K562 (cell line): ENCODE results near the gene ZNF439. TPM values are rescaled to one million over a fixed set of nuclear protein-coding genes. Genes with fewer than 3 reads are reported as not detected.
"Not testable (repeated sequence)": the region's sequence is repeated elsewhere in the genome, so short reads cannot be mapped to it uniquely, and the experiment has no call there.

Source experiments
- ATAC-seq: fragments of 200-7000 bp; cut with Tn5 transposase; 3 replicates; pipeline ENCODE4 v1.9.1; 2020; ENCODE audit warnings: moderate library complexity
- BruUV-seq: library from RNA; stranded (reverse); fragments of 400-500 nt; replicated peaks from 2 replicates; lab custom pipeline; 2021; lab: Mats Ljungman, UMichigan
- CTCF ChIA-PET: fragments of 300-600 bp; formaldehyde crosslinking; extraction: SDS; loops from one replicate; lab custom pipeline; 2021; ENCODE audit warnings: low intra/inter-chr PET ratio; lab: Yijun Ruan, JAX
- POLR2A ChIA-PET: fragments of 300-600, 350-650 bp; sonication (Branson Sonifier 250); formaldehyde crosslinking; extraction: SDS; loops from one replicate; lab custom pipeline; 2021; ENCODE audit warnings: antibody characterized with exemption, inconsistent platforms; lab: Yijun Ruan, JAX
- DNase-seq, 4 experiments: peaks; one replicate each; pipeline versions ENCODE4 v3.0.0 to v3.0.0-alpha.2; 2011 to 2018; ENCODE audit warnings: low spot score in 3 of 4, mixed read lengths in 3 of 4; ENCODE audit errors: extremely low read depth in 1 of 4
- FAIRE-seq: peaks from 2 replicates; lab custom pipeline; 2011; peaks lifted over from hg19 to GRCh38; lab: Jason Lieb, UNC
- H2AFZ ChIP-seq: 2 replicates; pipeline ENCODE4 v1.6.0; 2011; ENCODE audit warnings: low read depth, low read length, control low read depth, inconsistent platforms
- H3K27ac ChIP-seq: fragments of 200-600 bp; 3 replicates; pipeline ENCODE4 v1.8.0; 2011; ENCODE audit warnings: low read depth, mild to moderate bottlenecking, control low read depth, inconsistent platforms, low read length, moderate library complexity, mixed read lengths; ENCODE audit errors: extremely low read depth
- H3K27me3 ChIP-seq, 2 experiments: fragments of 300-600 bp in 1 of 2; 2 replicates in 1 of 2; 3 replicates in 1 of 2; pipeline versions ENCODE4 v1.6.0 to v1.8.0; 2011; ENCODE audit warnings: inconsistent platforms in 2 of 2, low read length in 2 of 2, mild to moderate bottlenecking in 1 of 2, mixed read lengths in 1 of 2, moderate library complexity in 1 of 2; ENCODE audit not compliant: control insufficient read depth in 2 of 2, insufficient read depth in 2 of 2
- H3K36me3 ChIP-seq: fragments of 300-600 bp; 3 replicates; pipeline ENCODE4 v1.8.0; 2011; ENCODE audit warnings: mild to moderate bottlenecking, low read length, inconsistent platforms; ENCODE audit not compliant: control insufficient read depth, insufficient read depth
- H3K4me1 ChIP-seq, 2 experiments: fragments of 200-600 bp in 1 of 2; replicated peaks in 1 of 2; 2 replicates in 1 of 2; 3 replicates in 1 of 2; pipeline versions ENCODE4 v1.5.1 to v1.8.0; 2011; ENCODE audit warnings: inconsistent platforms in 2 of 2, low read length in 2 of 2, mild to moderate bottlenecking in 1 of 2, mixed read lengths in 1 of 2, moderate library complexity in 1 of 2; ENCODE audit not compliant: control insufficient read depth in 2 of 2, insufficient read depth in 2 of 2
- H3K4me2 ChIP-seq: 2 replicates; pipeline ENCODE4 v1.6.1; 2011; ENCODE audit warnings: low read length, control low read depth, inconsistent platforms, mixed read lengths; ENCODE audit not compliant: insufficient read depth
- H3K4me3 ChIP-seq: fragments of 200-600 bp; sonication (generic), shearing (Covaris generic); 2 replicates; pipeline ENCODE4 v1.5.1; 2016; ENCODE audit warnings: control low read depth, inconsistent platforms
- H3K79me2 ChIP-seq: fragments of 200-600 bp; 3 replicates; pipeline ENCODE4 v1.8.0; 2011; ENCODE audit warnings: low read length, inconsistent platforms; ENCODE audit not compliant: control insufficient read depth, insufficient read depth
- H3K9ac ChIP-seq, 2 experiments: 2 replicates each; pipeline versions ENCODE4 v1.6.0 to v1.6.1; 2011; ENCODE audit warnings: low read depth in 2 of 2, low read length in 2 of 2, control low read depth in 1 of 2, inconsistent platforms in 1 of 2, mild to moderate bottlenecking in 1 of 2, mixed read lengths in 1 of 2; ENCODE audit not compliant: insufficient read depth in 1 of 2
- H3K9me1 ChIP-seq: one replicate; pipeline ENCODE4 v1.6.0; 2011; ENCODE audit warnings: inconsistent platforms, mild to moderate bottlenecking, low read length, moderate library complexity; ENCODE audit not compliant: control insufficient read depth, insufficient read depth
- H3K9me3 ChIP-seq: replicated peaks from 2 replicates; pipeline ENCODE4 v1.5.1; 2011; ENCODE audit warnings: low read depth, low read length, inconsistent platforms; ENCODE audit not compliant: control insufficient read depth, insufficient read depth
- H4K20me1 ChIP-seq: replicated peaks from 2 replicates; pipeline ENCODE4 v1.6.1; 2011; ENCODE audit warnings: low read length, inconsistent platforms, mixed read lengths; ENCODE audit not compliant: control insufficient read depth, insufficient read depth
- ARID1B ChIP-seq: fragments of 450-650 bp; IDR thresholded peaks from 2 replicates; pipeline ENCODE4 v1.6.1; 2016; ENCODE audit warnings: antibody characterized with exemption, mild to moderate bottlenecking, inconsistent platforms
- ATF3 ChIP-seq, 2 experiments: fragments of 450-650 bp in 1 of 2; sonication (generic) in 1 of 2; formaldehyde crosslinking in 1 of 2; IDR thresholded peaks in 1 of 2; conservative IDR thresholded peaks in 1 of 2; 2 replicates each; pipeline versions ENCODE4 v1.6.1 to v1.8.1; 2016 to 2023; ENCODE audit warnings: mild to moderate bottlenecking in 2 of 2, moderate library complexity in 2 of 2, inconsistent platforms in 1 of 2, missing genetic modification reagents in 1 of 2
- CBFA2T2 ChIP-seq: fragments of 450-650 bp; conservative IDR thresholded peaks from 2 replicates; pipeline ENCODE4 v1.6.1; 2017; ENCODE audit warnings: mild to moderate bottlenecking
- CEBPB ChIP-seq: fragments of 450-650 bp; IDR thresholded peaks from 2 replicates; pipeline ENCODE4 v1.6.1; 2016; ENCODE audit warnings: missing genetic modification characterization, missing compliant biosample characterization
- CEBPG ChIP-seq, 3 experiments: fragments of 200-800 bp in 1 of 3; sonication (Bioruptor generic) in 1 of 3; sonication (generic) in 1 of 3; formaldehyde crosslinking in 1 of 3; IDR thresholded peaks in 2 of 3; conservative IDR thresholded peaks in 1 of 3; 2 replicates each; pipeline versions ENCODE4 v1.6.1 to v1.8.0; 2016 to 2022; ENCODE audit warnings: missing compliant biosample characterization in 2 of 3, missing genetic modification characterization in 2 of 3, mild to moderate bottlenecking in 1 of 3, missing genetic modification reagents in 1 of 3
- CTBP1 ChIP-seq: fragments of 450-650 bp; IDR thresholded peaks from 2 replicates; pipeline ENCODE4 v1.6.1; 2016; ENCODE audit warnings: borderline replicate concordance
- DPF2 ChIP-seq: fragments of 450-650 bp; IDR thresholded peaks from 2 replicates; pipeline ENCODE4 v1.6.1; 2016
- FOXA3 ChIP-seq, 2 experiments: fragments of 450-650 bp in 1 of 2; sonication (generic) in 1 of 2; formaldehyde crosslinking; IDR thresholded peaks in 1 of 2; conservative IDR thresholded peaks in 1 of 2; 2 replicates each; pipeline versions ENCODE4 v1.4.0 to v1.8.0; 2020 to 2022; ENCODE audit warnings: mild to moderate bottlenecking in 2 of 2, missing genetic modification reagents in 1 of 2
- LEF1 ChIP-seq: fragments of 450-650 bp; IDR thresholded peaks from 2 replicates; pipeline ENCODE4 v1.6.1; 2016; ENCODE audit warnings: mild to moderate bottlenecking
- MEIS2 ChIP-seq: fragments of 450-650 bp; IDR thresholded peaks from 2 replicates; pipeline ENCODE4 v1.6.1; 2014; ENCODE audit warnings: mild to moderate bottlenecking; ENCODE audit not compliant: partially characterized antibody
- MTA2 ChIP-seq: fragments of 450-650 bp; IDR thresholded peaks from 2 replicates; pipeline ENCODE4 v1.6.1; 2016; ENCODE audit warnings: low read depth
- NCOR1 ChIP-seq: fragments of 450-650 bp; IDR thresholded peaks from 2 replicates; pipeline ENCODE4 v1.6.1; 2016; ENCODE audit warnings: mild to moderate bottlenecking, moderate library complexity
- PBX2 ChIP-seq, 2 experiments: IDR thresholded peaks in 1 of 2; conservative IDR thresholded peaks in 1 of 2; 2 replicates each; pipeline ENCODE4 v1.6.1; 2016; ENCODE audit warnings: low read depth in 2 of 2, mild to moderate bottlenecking in 1 of 2, missing compliant biosample characterization in 1 of 2, missing genetic modification characterization in 1 of 2, moderate library complexity in 1 of 2
- SMARCA4 ChIP-seq: fragments of 450-650 bp; IDR thresholded peaks from 2 replicates; pipeline ENCODE4 v1.6.1; 2016
- SMARCC2 ChIP-seq: fragments of 450-650 bp; IDR thresholded peaks from 2 replicates; pipeline ENCODE4 v1.6.1; 2017; ENCODE audit warnings: antibody characterized with exemption, moderate library complexity, mild to moderate bottlenecking, low read depth
- SMARCE1 ChIP-seq: fragments of 450-650 bp; IDR thresholded peaks from 2 replicates; pipeline ENCODE4 v1.7.1; 2016; ENCODE audit warnings: mild to moderate bottlenecking
- TAL1 ChIP-seq: fragments of 450-650 bp; IDR thresholded peaks from 2 replicates; pipeline ENCODE4 v1.6.1; 2016; ENCODE audit warnings: mild to moderate bottlenecking
- TCF3 ChIP-seq: sonication (generic); formaldehyde crosslinking; IDR thresholded peaks from 2 replicates; pipeline ENCODE4 v1.4.0; 2020; ENCODE audit warnings: mild to moderate bottlenecking, missing genetic modification reagents
- TRIM24 ChIP-seq, 2 experiments: fragments of 450-650 bp; IDR thresholded peaks; 2 replicates each; pipeline ENCODE4 v1.6.1; 2016
- WGBS: fragments of 100-300 bp; shearing (Covaris generic); methylation state at CpG from one replicate; pipeline ENCODE4 v1.1.6; 2016; ENCODE audit warnings: low coverage, mixed read lengths; ENCODE audit not compliant: insufficient coverage; ENCODE audit errors: missing lambda C conversion rate; 5-methylcytosine and 5-hydroxymethylcytosine counted together
- in situ Hi-C: fragments of 300-500 bp; cut with MboI; formaldehyde crosslinking; loops from 4 replicates; pipeline ENCODE4 v1.15.0; 2018; ENCODE audit warnings: inconsistent platforms, mixed read lengths
- intact Hi-C: fragments of 100-400 bp; cut with micrococcal nuclease; formaldehyde crosslinking; loops from 2 replicates; pipeline ENCODE4 v1.14.2; 2022
- polyA plus RNA-seq, 8 experiments: library from polyadenylated mRNA; depleted of rRNA in 4 of 8; stranded (reverse) in 5 of 8; unstranded in 3 of 8; fragments of >200 nt; fragmentation: Nextera tagmentation in 2 of 8; fragmentation: Illumina TruSeq in 1 of 8; extraction: Ambion mirVana in 2 of 8; extraction: Trizol in 1 of 8; gene quantifications; 2 replicates each; pipeline versions ENCODE4 v1.2.1 to v1.2.3, GENCODE V29; 2011 to 2014; ENCODE audit warnings: inconsistent platforms in 1 of 8, missing spikeins in 1 of 8
- total RNA-seq, 7 experiments: library from RNA; depleted of rRNA in 6 of 7; stranded (reverse); fragments of >200 nt in 6 of 7; fragmentation: Illumina TruSeq in 2 of 7; extraction: Trizol in 2 of 7; gene quantifications; 2 replicates each; pipeline versions ENCODE4 v1.2.1 to v1.2.3, GENCODE V29; 2011 to 2021; ENCODE audit warnings: low replicate concordance in 1 of 7

The ZNF439 gene
- total and polyA plus RNA-seq, 9 of the 15 experiments (the other 6 are each of a cell fraction or from before 2014, with no cell fraction given) = 0.04 to 0.18 (median 0.10) TPM; not detected in 3

- BruUV-seq; H3K36me3 ChIP-seq; H3K4me3 ChIP-seq; CTCF ChIA-PET; intact Hi-C loops; H3K79me2 ChIP-seq; H3K27me3 ChIP-seq; H3K9ac ChIP-seq; H4K20me1 ChIP-seq; in situ Hi-C loops; H3K4me1 ChIP-seq; H3K9me1 ChIP-seq; H3K27ac ChIP-seq; H3K9me3 ChIP-seq; H2AFZ ChIP-seq; TF ChIP-seq ATF3 (CRISPR knock-in tag; conservative IDR thresholded peaks at IDR 0.05); CEBPG (CRISPR knock-in tag; IDR thresholded peaks at IDR 0.05); PBX2 (CRISPR knock-in tag; IDR thresholded peaks at IDR 0.05; ENCODE audit: low read depth): not testable (repeated sequence)
- FAIRE-seq (peak; percentile 81), DNase-seq (peak in 1 of 4 experiments; percentile 35), ATAC-seq (peak; percentile 81)
- peak overlapping the region; percentile 21; the same call in 1 of the 2 replicates for H3K4me2 ChIP-seq
- WGBS = 2% methylated on average over 4 of the region's 4 CpGs
- POLR2A ChIA-PET = interaction anchor here (0.9 kb wide), 1 partner anchor 10 kb away, joined by 3 read pairs; no protein-coding TSS in a partner anchor
- TF ChIP-seq FOXA3 (CRISPR knock-in tag; conservative IDR thresholded peaks at IDR 0.05 in 1 of 2, IDR thresholded peaks at IDR 0.05 in 1 of 2) (peak; percentile 6 to 68; a peak in 1 of 4 replicates), SMARCE1 (0 out of 2 replicates have a peak, but pooled peaks have one; percentile 49), ATF3 (IDR thresholded peaks at IDR 0.05) (peak; percentile 34; the same call in 1 of the 2 replicates), CTBP1 (peak; percentile 73; the same call in 1 of the 2 replicates), SMARCC2 (0 out of 2 replicates have a peak, but pooled peaks have one; percentile 35), TAL1 (peak; percentile 60), CBFA2T2 (peak; percentile 41), CEBPB (peak; percentile 80), DPF2 (peak; percentile 62; the same call in 1 of the 2 replicates), SMARCA4 (peak; percentile 63; the same call in 1 of the 2 replicates), TCF3 (CRISPR knock-in tag) (peak; percentile 85), CEBPG (tag; conservative IDR thresholded peaks at IDR 0.05 in 1 of 2, IDR thresholded peaks at IDR 0.05 in 1 of 2) (0 out of 4 replicates have a peak, but pooled peaks of 1 of the 2 experiments have one; percentile 39), ARID1B (peak; percentile 82), PBX2 (tag; conservative IDR thresholded peaks at IDR 0.05; ENCODE audit: low read depth) (peak; percentile 77), MTA2 (peak; percentile 35; the same call in 1 of the 2 replicates), TRIM24 (IDR thresholded peaks at IDR 0.05) (0 out of 4 replicates have a peak, but pooled peaks of 1 of the 2 experiments have one; percentile 32), MEIS2 (peak; percentile 83), LEF1 (0 out of 2 replicates have a peak, but pooled peaks have one; percentile 26), NCOR1 (peak; percentile 47)
Observed at GRCh38 chr19:11914417-11915051, 66.0 kb downstream of the ZNF439 start.
